IMR-90 (cell line): ENCODE measurements around the gene LGALS16. TPM values are rescaled to one million over a fixed set of nuclear protein-coding genes. Genes with fewer than 3 reads are reported as not detected.

ENCODE experiments used
- ATAC-seq: fragments of 200-7000 bp; cut with Tn5 transposase; 2 replicates; pipeline ENCODE4 v1.9.1; 2020; ENCODE audit warnings: low read depth, mild to moderate bottlenecking, moderate library complexity
- BruUV-seq: library from RNA; stranded (reverse); fragments of 400-500 nt; replicated peaks from 2 replicates; lab custom pipeline; 2021; lab: Mats Ljungman, UMichigan
- CTCF ChIA-PET: fragments of 300-600 bp; formaldehyde crosslinking; extraction: SDS; loops from one replicate; lab custom pipeline; 2021; ENCODE audit warnings: antibody characterized with exemption; lab: Yijun Ruan, JAX
- POLR2A ChIA-PET: fragments of 300-600 bp; sonication (Branson Sonifier 250); formaldehyde crosslinking; loops from one replicate; lab custom pipeline; 2022; ENCODE audit warnings: antibody characterized with exemption; ENCODE audit not compliant: unreplicated experiment; lab: Charles Lee
- DNase-seq: peaks from one replicate; pipeline ENCODE4 v3.0.0; 2013
- H2AFZ ChIP-seq: replicated peaks from 2 replicates; pipeline ENCODE3; 2013; ENCODE audit warnings: low read length, mild to moderate bottlenecking; ENCODE audit not compliant: poor library complexity
- H2AK5ac ChIP-seq: 2 replicates; pipeline ENCODE4 v1.6.1; 2013; ENCODE audit warnings: low read depth, low read length, inconsistent platforms
- H2AK9ac ChIP-seq: replicated peaks from 2 replicates; pipeline ENCODE3; 2013; ENCODE audit warnings: mild to moderate bottlenecking, low read depth, low read length, moderate library complexity; ENCODE audit not compliant: poor library complexity
- H2BK120ac ChIP-seq: 2 replicates; pipeline ENCODE4 v1.6.1; 2013; ENCODE audit warnings: low read depth, low read length, inconsistent platforms
- H2BK15ac ChIP-seq: 3 replicates; pipeline ENCODE4 v1.6.1; 2013; ENCODE audit warnings: low read depth, low read length, inconsistent platforms
- H2BK20ac ChIP-seq: 2 replicates; pipeline ENCODE4 v1.6.1; 2013; ENCODE audit warnings: low read depth, mild to moderate bottlenecking, inconsistent platforms, low read length, moderate library complexity
- H2BK5ac ChIP-seq: 2 replicates; pipeline ENCODE4 v1.6.1; 2013; ENCODE audit warnings: mild to moderate bottlenecking, low read depth, low read length, inconsistent platforms; ENCODE audit not compliant: poor library complexity, severe bottlenecking
- H3K14ac ChIP-seq: replicated peaks from 2 replicates; pipeline ENCODE4 v1.6.1; 2013; ENCODE audit warnings: low read depth, low read length, inconsistent platforms
- H3K18ac ChIP-seq: 2 replicates; pipeline ENCODE4 v1.6.1; 2013; ENCODE audit warnings: low read depth, low read length, control low read depth
- H3K23ac ChIP-seq: 2 replicates; pipeline ENCODE4 v1.6.1; 2013; ENCODE audit warnings: low read depth, low read length, inconsistent platforms
- H3K27ac ChIP-seq: 2 replicates; pipeline ENCODE4 v1.5.1; 2013; ENCODE audit warnings: mild to moderate bottlenecking, control low read depth, low read length; ENCODE audit not compliant: insufficient read depth
- H3K27me3 ChIP-seq: 2 replicates; pipeline ENCODE4 v1.6.1; 2013; ENCODE audit warnings: low read length; ENCODE audit not compliant: control insufficient read depth, insufficient read depth
- H3K36me3 ChIP-seq: 2 replicates; pipeline ENCODE4 v1.6.1; 2013; ENCODE audit warnings: low read length, mixed read lengths; ENCODE audit not compliant: control insufficient read depth, insufficient read depth
- H3K4ac ChIP-seq: 2 replicates; pipeline ENCODE4 v1.6.1; 2013; ENCODE audit warnings: low read depth, low read length, inconsistent platforms
- H3K4me1 ChIP-seq: 2 replicates; pipeline ENCODE4 v1.6.1; 2013; ENCODE audit warnings: low read length, mixed read lengths; ENCODE audit not compliant: control insufficient read depth, insufficient read depth
- H3K4me2 ChIP-seq: 2 replicates; pipeline ENCODE4 v1.6.1; 2013; ENCODE audit warnings: low read depth, mild to moderate bottlenecking, control low read depth, low read length, moderate library complexity
- H3K4me3 ChIP-seq: 2 replicates; pipeline ENCODE4 v1.5.1; 2013; ENCODE audit warnings: low read depth, mild to moderate bottlenecking, control low read depth, low read length, moderate library complexity; ENCODE audit not compliant: insufficient read depth
- H3K56ac ChIP-seq: 2 replicates; pipeline ENCODE4 v1.6.1; 2013; ENCODE audit warnings: low read length, inconsistent platforms; ENCODE audit not compliant: insufficient read depth; ENCODE audit errors: extremely low read depth
- H3K79me1 ChIP-seq, 2 experiments: 2 replicates each; pipeline ENCODE4 v1.6.1; 2013; ENCODE audit warnings: low read length in 2 of 2, inconsistent platforms in 1 of 2, low read depth in 1 of 2
- H3K9ac ChIP-seq: 2 replicates; pipeline ENCODE4 v1.6.1; 2013; ENCODE audit warnings: low read depth, low read length, control low read depth
- H3K9me1 ChIP-seq: 2 replicates; pipeline ENCODE4 v1.6.1; 2013; ENCODE audit warnings: low read length, inconsistent platforms; ENCODE audit not compliant: insufficient read depth
- H3K9me3 ChIP-seq: 2 replicates; pipeline ENCODE4 v1.6.1; 2013; ENCODE audit warnings: low read length; ENCODE audit not compliant: control insufficient read depth, insufficient read depth
- H4K20me1 ChIP-seq: 2 replicates; pipeline ENCODE4 v1.6.1; 2013; ENCODE audit warnings: low read length, inconsistent platforms; ENCODE audit not compliant: insufficient read depth
- H4K5ac ChIP-seq: 2 replicates; pipeline ENCODE4 v1.6.1; 2013; ENCODE audit warnings: mild to moderate bottlenecking, low read depth, low read length, control low read depth
- H4K8ac ChIP-seq, 2 experiments: 2 replicates each; pipeline ENCODE4 v1.6.1; 2013; ENCODE audit warnings: low read depth in 2 of 2, low read length in 2 of 2, control low read depth in 1 of 2, inconsistent platforms in 1 of 2
- H4K91ac ChIP-seq: 2 replicates; pipeline ENCODE4 v1.6.1; 2013; ENCODE audit warnings: low read depth, low read length, inconsistent platforms; ENCODE audit not compliant: insufficient read depth
- BHLHE40 ChIP-seq: fragments of 150-350 bp; IDR thresholded peaks from 2 replicates; pipeline ENCODE4 v1.6.1; 2016; ENCODE audit warnings: mild to moderate bottlenecking, low read depth, low read length
- FOS ChIP-seq: fragments of 150-350 bp; IDR thresholded peaks from 2 replicates; pipeline ENCODE4 v1.6.1; 2016; ENCODE audit warnings: low read depth, low read length
- MXI1 ChIP-seq: IDR thresholded peaks from 2 replicates; pipeline ENCODE4 v1.6.1; 2012; ENCODE audit warnings: low read depth, mild to moderate bottlenecking, low read length, moderate library complexity, borderline replicate concordance
- RFX5 ChIP-seq: IDR thresholded peaks from 2 replicates; pipeline ENCODE4 v1.8.0; 2012; ENCODE audit warnings: low read depth, mild to moderate bottlenecking, low read length, moderate library complexity
- WGBS, 2 experiments: methylation state at CpG; one replicate each; pipeline versions ENCODE4 v1.1.5 to v1.1.7; 2013; ENCODE audit warnings: missing lambda C conversion rate in 2 of 2; ENCODE audit not compliant: insufficient read length in 1 of 2; ENCODE audit errors: extremely low coverage in 2 of 2; 5-methylcytosine and 5-hydroxymethylcytosine counted together
- dilution Hi-C: fragments of 300-500 bp; cut with HindIII; formaldehyde crosslinking; loops from one replicate; pipeline ENCODE4 v1.14.3; 2018; ENCODE audit warnings: low sequenced_read_pairs; ENCODE audit not compliant: unreplicated experiment
- in situ Hi-C: fragments of 300-500 bp; cut with MboI; formaldehyde crosslinking; loops from 3 replicates; pipeline ENCODE4 v1.14.3; 2019; ENCODE audit warnings: low sequenced_read_pairs, inconsistent platforms, mixed read lengths
- intact Hi-C: fragments of 100-400 bp; cut with micrococcal nuclease; formaldehyde crosslinking; loops from 2 replicates; pipeline ENCODE4 v1.10.0; 2022
- polyA plus RNA-seq, 3 experiments: library from polyadenylated mRNA; depleted of rRNA; stranded (reverse); fragments of >200 nt; gene quantifications; 2 replicates each; pipeline ENCODE4 v1.2.3, GENCODE V29; 2012; ENCODE audit warnings: low replicate concordance in 1 of 3
- total RNA-seq: library from RNA; depleted of rRNA; stranded (reverse); fragments of >200 nt; gene quantifications from 2 replicates; pipeline ENCODE4 v1.2.3, GENCODE V29; 2012
- TF ChIP-seq, protein P1 (sequence below): fragments of 150-350 bp; IDR thresholded peaks from 2 replicates; pipeline ENCODE4 v1.6.1; 2017; ENCODE audit warnings: mild to moderate bottlenecking, antibody characterized with exemption, low read length, low read depth
- TF ChIP-seq, protein P2 (sequence below): fragments of 150-350 bp; IDR thresholded peaks from 2 replicates; pipeline ENCODE4 v1.6.1; 2016; ENCODE audit warnings: low read depth, mild to moderate bottlenecking, low read length, moderate library complexity, borderline replicate concordance

Gene LGALS16
- total and polyA plus RNA-seq, 2 of the 4 experiments (the other 2 are of a cell fraction): not detected

DNA sequence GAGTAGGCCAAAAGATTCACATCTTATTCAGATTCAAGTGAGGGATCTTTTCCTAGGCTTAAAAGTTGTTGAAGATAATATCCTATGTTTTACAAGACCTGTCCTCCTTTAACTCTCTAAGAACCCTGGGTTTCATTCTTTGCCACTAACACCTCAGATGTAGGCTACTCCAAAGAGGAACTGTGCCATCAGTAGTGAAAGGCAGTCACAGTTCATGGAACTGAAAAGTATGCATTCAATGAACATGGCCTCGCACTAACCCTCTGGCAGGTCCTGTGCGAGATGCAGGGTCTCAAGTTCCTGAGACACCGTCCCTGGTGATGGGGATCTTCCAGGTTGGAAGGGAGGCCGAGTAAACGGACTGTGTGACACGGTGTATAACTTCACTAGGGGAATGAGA, 52.9 kb downstream of the LGALS16 start:
- CTCF ChIA-PET: no interaction called here
- POLR2A ChIA-PET: no interaction called here
- DNase-seq: no peak
- Histone ChIP-seq H4K8ac (no peak overlapping the region), H3K9me3 (no peaks in the 10 kb centered on the region), H3K36me3 (no peaks in the 10 kb centered on the region), H3K9me1 (no peaks in the 10 kb centered on the region), H2AK9ac (no peak overlapping the region), H3K27me3 (no peaks in the 10 kb centered on the region), H2BK15ac (no peak overlapping the region), H2AK5ac (no peak overlapping the region), H3K4me1 (no peaks in the 10 kb centered on the region), H4K91ac (no peak overlapping the region), H3K9ac (no peak overlapping the region), H3K4me2 (no peak overlapping the region), H3K56ac (no peak overlapping the region), H2AFZ (no peak overlapping the region), H4K5ac (no peak overlapping the region), H3K4me3 (no peak overlapping the region), H2BK120ac (no peak overlapping the region), H3K27ac (no peak overlapping the region), H3K14ac (no peak overlapping the region), H3K18ac (no peak overlapping the region), H2BK5ac (no peak overlapping the region), H3K23ac (no peak overlapping the region), H4K20me1 (no peaks in the 10 kb centered on the region), H3K79me1 (no peaks in the 10 kb centered on the region), H3K4ac (no peak overlapping the region), H2BK20ac (no peak overlapping the region)
- in situ Hi-C loops: no loop called here
- intact Hi-C loops: no loop called here
- 20% methylated on average over 2 of the region's 6 CpGs; no CpG with 5 or more reads in 1 of the 2 experiments for WGBS, 2 experiments
- no TSS peak for BruUV-seq
- no peak for ATAC-seq
- TF ChIP-seq FOS (no peak), MXI1 (no peak), BHLHE40 (no peak), RFX5 (no peak)
- TF ChIP-seq, protein P1, sequence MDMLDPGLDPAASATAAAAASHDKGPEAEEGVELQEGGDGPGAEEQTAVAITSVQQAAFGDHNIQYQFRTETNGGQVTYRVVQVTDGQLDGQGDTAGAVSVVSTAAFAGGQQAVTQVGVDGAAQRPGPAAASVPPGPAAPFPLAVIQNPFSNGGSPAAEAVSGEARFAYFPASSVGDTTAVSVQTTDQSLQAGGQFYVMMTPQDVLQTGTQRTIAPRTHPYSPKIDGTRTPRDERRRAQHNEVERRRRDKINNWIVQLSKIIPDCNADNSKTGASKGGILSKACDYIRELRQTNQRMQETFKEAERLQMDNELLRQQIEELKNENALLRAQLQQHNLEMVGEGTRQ: no peak
- TF ChIP-seq, protein P2, sequence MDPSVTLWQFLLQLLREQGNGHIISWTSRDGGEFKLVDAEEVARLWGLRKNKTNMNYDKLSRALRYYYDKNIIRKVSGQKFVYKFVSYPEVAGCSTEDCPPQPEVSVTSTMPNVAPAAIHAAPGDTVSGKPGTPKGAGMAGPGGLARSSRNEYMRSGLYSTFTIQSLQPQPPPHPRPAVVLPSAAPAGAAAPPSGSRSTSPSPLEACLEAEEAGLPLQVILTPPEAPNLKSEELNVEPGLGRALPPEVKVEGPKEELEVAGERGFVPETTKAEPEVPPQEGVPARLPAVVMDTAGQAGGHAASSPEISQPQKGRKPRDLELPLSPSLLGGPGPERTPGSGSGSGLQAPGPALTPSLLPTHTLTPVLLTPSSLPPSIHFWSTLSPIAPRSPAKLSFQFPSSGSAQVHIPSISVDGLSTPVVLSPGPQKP: no peak
- dilution Hi-C loops: no loop called here
